C4-2B (cell line): ENCODE data around the gene TTC13.

ENCODE experiments used
- ZFX ChIP-seq: fragments of 450-650 bp; IDR thresholded peaks from 2 replicates; pipeline ENCODE4 v1.6.1; 2017
- TF ChIP-seq, protein P1 (sequence below): fragments of 450-650 bp; conservative IDR thresholded peaks from 2 replicates; pipeline ENCODE4 v1.5.1; 2017; ENCODE audit warnings: mild to moderate bottlenecking

DNA sequence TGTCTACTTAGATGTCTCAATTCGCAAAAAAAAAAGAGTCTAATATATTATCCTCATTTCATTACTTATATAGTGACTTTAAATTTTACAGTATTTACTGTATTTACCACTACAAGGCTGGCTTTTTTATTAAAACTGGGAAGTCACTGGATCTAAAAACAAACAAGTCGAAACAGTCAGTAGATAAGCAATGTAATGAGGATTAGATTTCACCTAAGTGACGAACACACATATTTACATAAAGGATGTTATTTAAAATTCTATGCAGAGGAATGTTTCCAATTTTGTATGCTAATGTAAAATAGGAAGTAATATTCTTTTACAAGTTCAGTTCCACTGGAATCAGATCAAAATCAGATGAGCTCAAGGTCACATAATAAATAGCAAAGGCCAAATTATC is 28.3 kb downstream of the TTC13 start:
- TF ChIP-seq, protein P1, sequence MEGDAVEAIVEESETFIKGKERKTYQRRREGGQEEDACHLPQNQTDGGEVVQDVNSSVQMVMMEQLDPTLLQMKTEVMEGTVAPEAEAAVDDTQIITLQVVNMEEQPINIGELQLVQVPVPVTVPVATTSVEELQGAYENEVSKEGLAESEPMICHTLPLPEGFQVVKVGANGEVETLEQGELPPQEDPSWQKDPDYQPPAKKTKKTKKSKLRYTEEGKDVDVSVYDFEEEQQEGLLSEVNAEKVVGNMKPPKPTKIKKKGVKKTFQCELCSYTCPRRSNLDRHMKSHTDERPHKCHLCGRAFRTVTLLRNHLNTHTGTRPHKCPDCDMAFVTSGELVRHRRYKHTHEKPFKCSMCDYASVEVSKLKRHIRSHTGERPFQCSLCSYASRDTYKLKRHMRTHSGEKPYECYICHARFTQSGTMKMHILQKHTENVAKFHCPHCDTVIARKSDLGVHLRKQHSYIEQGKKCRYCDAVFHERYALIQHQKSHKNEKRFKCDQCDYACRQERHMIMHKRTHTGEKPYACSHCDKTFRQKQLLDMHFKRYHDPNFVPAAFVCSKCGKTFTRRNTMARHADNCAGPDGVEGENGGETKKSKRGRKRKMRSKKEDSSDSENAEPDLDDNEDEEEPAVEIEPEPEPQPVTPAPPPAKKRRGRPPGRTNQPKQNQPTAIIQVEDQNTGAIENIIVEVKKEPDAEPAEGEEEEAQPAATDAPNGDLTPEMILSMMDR, result no peak
- TF ChIP-seq ZFX, result no peak
